ENCODE measurements around the gene HMG20A.

Gene HMG20A

GRCh38 chr15:77518458-77518857 lies 97.8 kb downstream of the HMG20A start:
- no peak for DNase-seq (ENCODE audit: low read depth in 2 of 2)

DNA sequence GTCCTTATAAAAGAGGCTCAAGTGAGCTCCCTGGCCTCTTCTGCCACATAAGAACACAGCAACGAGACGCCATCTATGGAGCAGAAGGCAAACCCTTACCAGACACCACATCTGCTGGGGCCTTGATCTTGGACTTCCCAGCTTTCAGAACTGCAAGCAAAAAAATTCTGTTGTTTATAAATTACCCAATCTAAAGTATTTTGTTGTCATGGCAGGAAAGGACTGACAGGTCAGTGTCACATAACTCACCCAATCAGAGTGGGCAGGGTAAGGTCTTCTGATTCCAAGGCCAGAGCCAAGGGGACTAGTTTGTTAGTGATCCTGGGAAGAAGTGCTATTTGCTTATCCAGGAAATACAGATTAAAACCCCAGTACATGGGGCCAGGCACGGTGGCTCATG lies 98.9 kb downstream of the HMG20A start:
- no peak for DNase-seq (ENCODE audit: low read depth in 2 of 2)

DNA sequence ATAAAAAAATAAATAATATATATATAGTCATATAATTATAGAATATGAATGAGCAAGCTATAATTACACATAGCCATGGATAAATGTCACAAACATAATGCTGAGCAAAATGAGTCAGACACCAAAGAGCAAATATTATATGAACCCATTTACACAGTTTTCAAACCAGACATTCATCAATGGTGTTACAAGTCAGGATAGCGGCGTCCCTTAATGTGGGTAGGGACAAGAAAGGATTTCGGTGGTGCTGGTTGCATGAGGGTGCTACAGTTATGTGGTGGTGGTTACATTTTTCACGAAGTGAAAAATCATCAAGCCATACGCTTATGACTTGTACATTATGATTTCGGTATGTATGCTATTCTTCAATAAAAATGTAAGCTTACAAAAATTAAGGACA lies 100.5 kb downstream of the HMG20A start:
- DNase-seq (ENCODE audit: low read depth in 2 of 2): no peak

GRCh38 chr15:77525400-77525811 lies 104.7 kb downstream of the HMG20A start:
- DNase-seq (ENCODE audit: low read depth in 2 of 2): no peak

- no peak for DNase-seq (ENCODE audit: low read depth in 2 of 2)
Measured at GRCh38 chr15:77525907-77526594, 105.4 kb downstream of the HMG20A start.

DNA sequence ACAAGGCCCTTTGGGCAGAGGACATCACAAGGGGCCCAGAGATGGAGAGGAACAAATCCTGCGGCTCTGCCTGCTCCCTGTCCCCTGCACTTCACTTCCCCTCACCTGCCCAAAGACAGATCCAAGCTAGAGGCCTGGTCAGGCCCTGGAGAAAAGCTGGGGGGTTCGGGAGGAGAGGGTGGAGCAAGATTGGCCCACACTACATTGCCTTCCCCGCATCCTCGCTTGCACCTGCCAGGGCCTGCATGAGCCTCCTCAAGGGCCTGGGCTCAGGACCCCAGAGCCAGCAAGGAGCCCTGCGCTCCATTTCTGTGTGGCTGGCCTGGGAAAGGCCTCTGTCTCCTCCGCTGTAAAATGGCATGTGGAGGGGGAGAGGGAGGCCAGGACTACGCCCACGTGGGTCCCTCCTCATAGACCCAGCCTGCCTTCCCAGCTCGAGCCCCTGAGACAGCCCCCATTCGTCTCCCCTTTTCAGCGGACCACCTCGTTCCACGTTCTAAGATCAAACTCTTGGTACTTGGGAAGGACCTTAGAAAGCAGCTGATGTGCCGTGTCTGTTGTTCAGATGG lies 106.0 kb downstream of the HMG20A start:
- no peak for DNase-seq (ENCODE audit: low read depth in 2 of 2)

- no peak for DNase-seq (ENCODE audit: low read depth in 2 of 2)
Measured at GRCh38 chr15:77527164-77527778, 106.6 kb downstream of the HMG20A start.

DNA sequence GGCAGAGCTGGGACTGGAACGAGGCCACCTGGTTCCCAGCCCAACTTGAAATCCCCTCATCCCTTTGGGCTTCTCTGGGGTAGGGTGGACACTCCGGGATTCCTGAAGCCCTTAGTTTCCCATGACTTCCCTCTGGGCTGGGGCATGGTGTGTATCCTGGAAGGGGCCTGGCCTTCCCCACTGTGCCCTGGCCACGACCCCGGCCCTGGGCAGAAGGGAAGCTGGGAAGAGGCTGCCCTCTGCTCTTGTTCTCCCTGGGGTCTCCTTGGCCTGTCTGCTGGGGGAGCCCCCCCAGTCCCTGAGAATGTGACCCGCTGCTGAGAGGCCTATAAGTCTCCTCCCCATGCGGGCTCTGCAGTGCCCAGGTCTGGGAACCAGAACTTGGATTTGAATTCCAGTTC lies 107.1 kb downstream of the HMG20A start:
- no peak for DNase-seq (ENCODE audit: low read depth in 2 of 2)

- DNase-seq (ENCODE audit: low read depth in 2 of 2): no peak
Measured at GRCh38 chr15:77528290-77528967, 107.7 kb downstream of the HMG20A start.

- no peak for DNase-seq (ENCODE audit: low read depth in 2 of 2)
Measured at GRCh38 chr15:77528968-77529319, 108.3 kb downstream of the HMG20A start.

DNA sequence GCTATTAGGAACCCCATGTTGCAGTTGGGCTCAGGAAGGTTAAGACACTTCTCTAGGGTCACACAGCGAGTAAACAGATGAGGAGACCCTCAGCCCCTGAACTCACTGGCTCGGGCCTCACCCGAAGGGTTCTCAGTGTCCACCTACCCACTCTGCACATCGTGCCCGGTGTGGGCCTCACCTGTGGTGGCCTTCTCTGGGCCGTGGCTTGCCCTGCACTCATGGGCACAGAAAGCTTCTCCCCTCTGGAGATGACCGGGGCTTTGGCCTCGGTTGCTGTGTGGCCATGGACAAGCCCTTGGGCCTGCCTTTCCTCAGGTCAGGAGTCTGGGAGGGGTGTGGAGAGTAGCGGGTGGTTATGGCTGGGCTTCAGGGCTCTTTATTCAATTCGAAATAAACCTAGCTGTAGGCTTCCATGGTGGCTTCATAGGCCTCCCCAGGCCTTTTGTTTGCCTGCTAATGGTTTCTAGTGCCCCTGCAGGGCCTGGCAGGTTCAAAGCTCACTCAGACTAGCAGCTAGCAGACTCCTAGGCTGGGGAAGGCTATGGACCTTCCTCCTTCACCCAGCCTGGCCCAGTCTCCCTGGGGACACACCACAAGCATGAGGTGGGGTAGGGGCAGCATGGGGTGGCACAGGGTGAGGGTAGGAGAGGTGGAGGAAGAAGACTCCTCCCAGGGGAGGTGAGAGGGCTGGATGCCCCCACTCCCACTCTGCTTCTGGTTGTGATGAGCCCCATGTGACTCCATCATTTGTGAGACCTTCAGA lies 108.9 kb downstream of the HMG20A start:
- DNase-seq (ENCODE audit: low read depth in 2 of 2): no peak

- DNase-seq (ENCODE audit: low read depth in 2 of 2): no peak
Measured at GRCh38 chr15:77530576-77530975, 109.9 kb downstream of the HMG20A start.

DNA sequence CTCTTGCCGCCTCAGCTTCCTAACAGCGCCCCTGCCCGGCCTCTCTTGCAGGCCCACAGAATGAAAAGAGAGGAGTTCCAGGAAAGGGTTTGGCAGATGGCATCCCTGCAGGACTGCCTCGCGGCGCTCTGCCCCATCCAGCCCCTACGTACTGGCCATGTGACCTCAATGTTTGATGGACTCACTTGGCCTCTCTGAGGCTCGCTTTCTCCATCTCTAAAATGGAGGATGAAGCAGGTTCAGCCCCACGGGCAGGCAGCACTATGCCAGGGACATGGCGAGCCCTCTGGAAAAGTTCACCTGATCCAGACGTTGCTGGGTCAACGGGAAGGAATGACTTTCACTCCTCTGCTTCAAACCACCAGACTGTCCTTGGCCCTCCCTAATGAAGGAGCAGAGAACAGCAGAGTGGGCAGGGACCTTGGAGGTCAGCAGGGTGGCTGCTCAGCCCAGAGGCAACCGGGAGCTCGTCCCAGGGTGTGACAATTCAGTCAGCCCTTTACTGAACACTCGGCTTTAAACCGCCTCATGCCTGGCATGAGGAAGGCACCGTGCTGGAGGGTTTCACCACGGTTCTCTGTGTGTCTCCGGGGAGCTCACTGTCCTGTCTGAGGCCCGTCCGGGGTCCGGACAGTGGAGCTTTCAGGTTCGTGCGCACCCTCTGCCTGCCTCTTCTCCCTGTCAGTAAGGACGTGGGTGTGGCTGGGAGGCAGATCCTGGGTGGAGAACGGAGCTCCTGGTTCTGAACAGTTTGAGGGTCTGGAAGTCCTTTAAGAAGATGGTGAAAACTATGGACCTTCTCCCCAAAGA lies 110.7 kb downstream of the HMG20A start:
- DNase-seq (ENCODE audit: low read depth in 2 of 2): no peak

- no peak for DNase-seq (ENCODE audit: low read depth in 2 of 2)
Measured at GRCh38 chr15:77532067-77532710, 111.5 kb downstream of the HMG20A start.

- no peak for DNase-seq (ENCODE audit: low read depth in 2 of 2)
Measured at GRCh38 chr15:77532846-77533245, 112.2 kb downstream of the HMG20A start.

- no peak for DNase-seq (ENCODE audit: low read depth in 2 of 2)
Measured at GRCh38 chr15:77533578-77534430, 113.1 kb downstream of the HMG20A start.
